Left hindlimb (tissue), 1 donor: ENCODE data around the gene ACTL6A.
"Not testable (repeated sequence)": the region's sequence is repeated elsewhere in the genome, so short reads cannot be mapped to it uniquely, and the experiment has no call there.

Source experiments
- DNase-seq: peaks from one replicate; pipeline ENCODE4 v3.0.0-alpha.2; 2018

ACTL6A gene

DNA sequence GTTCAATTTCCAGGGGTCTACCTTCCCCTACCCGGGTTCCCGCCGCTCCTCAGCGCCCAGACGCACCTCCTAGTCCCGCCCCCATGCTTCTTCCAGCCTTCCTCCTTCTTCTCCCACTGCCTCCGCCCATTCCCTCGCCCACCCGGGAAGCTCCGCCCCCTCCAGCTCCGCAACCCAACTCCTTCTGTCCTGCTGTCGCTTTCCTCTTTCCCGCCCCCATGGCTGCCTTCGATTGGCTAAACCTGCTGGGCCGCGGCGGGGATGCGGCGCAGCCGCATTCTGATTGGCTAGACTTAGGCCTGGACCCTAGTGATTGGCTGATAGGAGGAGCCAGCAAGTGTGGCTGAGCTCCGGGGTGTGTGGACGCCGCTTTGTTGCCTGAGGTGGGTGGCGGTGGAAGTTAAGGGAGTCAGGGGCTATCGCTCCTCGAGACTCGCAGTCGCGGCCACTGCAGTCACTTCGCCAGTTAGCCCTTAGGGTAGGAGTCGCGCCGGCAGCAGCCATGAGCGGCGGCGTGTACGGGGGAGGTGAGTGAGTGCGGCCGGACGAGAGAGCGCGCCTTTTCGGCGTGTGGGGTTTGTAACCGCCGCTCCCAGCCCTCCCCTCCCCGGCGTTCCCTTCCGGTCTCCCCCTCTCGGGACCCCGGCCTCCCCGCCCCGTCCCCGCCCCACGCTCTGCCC lies at the start of gene ACTL6A:
Gene ACTL6A (plus strand): TSS at position 336 of the 680 bp plus-strand sequence. CDS start 167 bp downstream, at position 503.
- peak; percentile 100 for DNase-seq

DNA sequence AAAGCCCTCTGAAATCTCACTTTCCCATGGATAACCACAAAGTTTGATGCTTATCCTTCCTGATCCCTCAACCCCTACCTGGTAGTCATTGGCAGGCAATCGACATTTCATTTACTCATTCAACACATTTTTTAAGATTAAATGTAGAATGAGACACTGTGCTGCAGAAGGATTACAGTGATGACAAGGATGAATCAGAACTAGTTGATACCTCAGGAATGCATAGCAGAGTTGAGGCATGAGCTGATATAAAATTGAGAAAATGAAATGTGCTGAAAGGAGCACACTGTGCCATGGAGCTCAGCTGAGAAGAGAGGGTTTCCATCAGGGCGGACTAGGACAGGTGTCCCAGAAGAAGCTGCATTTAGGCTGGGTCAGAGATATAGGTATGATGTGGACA lies 48.9 kb upstream of the ACTL6A start:
- DNase-seq = no peak

GRCh38 chr3:179516461-179517251 lies 46.1 kb upstream of the ACTL6A start:
- not testable (repeated sequence) for DNase-seq

DNA sequence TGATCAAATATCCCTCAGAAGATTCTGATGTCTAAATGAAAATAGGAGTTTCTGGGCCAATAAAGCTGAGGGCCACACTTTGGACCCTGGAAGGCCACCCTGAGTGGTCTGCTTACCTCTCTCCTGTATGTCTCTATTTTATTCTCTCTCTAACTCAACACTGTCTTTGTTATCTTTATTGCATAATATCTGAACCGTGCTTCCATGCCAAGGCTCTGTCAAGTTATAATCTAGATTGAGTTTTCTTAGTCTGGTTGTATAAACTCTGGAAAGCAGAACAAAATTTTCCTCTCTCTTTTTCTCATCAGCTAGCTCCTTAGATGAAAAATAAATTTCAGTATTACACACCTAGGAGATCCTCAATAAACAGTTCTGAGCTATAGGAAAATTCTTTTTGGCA lies 36.2 kb upstream of the ACTL6A start:
- DNase-seq = no peak

DNA sequence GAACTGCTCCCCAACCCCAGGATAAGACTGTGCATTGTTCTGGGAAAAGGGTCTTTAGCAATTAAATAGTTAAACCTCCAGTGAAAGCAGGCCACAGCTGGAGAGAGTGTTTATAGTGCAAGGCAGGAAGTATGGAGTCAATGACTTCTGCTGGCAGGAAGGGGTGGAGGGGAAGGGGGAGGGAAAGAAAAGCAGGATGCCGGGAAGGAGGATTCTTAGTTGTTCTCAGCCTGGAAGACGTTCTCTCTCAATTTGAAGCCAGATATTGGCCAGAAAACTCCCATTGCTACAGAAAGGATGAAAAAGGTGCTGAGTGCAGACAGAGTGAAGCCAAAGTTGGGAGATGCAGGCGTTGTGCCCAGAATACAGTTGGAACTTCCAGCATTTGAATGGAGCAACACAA lies 35.7 kb upstream of the ACTL6A start:
- peak; percentile 92 for DNase-seq

GRCh38 chr3:179528772-179529171 lies 34.0 kb upstream of the ACTL6A start:
- DNase-seq = no peak

- DNase-seq = no peak
Observed at GRCh38 chr3:179531576-179531975, 31.1 kb upstream of the ACTL6A start.

GRCh38 chr3:179533274-179533673 lies 29.5 kb upstream of the ACTL6A start:
- no peak for DNase-seq

DNA sequence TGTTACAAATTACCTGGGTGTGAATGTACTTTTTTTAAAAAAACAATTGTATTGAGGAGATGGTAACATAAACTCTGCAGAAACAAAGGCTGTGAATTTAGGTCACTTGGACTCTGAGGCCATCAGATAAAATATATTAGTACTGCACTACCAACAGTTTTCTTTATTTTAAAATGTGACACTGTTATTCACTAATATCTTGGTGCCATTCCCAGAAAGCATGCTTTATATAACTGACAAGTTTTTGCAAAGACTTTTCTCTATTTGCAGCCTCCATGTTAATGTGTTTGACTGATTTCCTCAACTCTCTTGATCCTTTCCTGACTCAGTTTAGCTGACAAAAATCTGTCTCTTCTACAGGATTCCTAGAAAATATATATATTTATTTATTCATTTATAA lies 26.5 kb upstream of the ACTL6A start:
- DNase-seq = no peak

- no peak for DNase-seq
Observed at GRCh38 chr3:179541094-179541493, 21.6 kb upstream of the ACTL6A start.

- no peak for DNase-seq
Observed at GRCh38 chr3:179541596-179541995, 21.1 kb upstream of the ACTL6A start.

GRCh38 chr3:179542375-179542774 lies 20.4 kb upstream of the ACTL6A start:
- DNase-seq = no peak

GRCh38 chr3:179544981-179545645 lies 17.6 kb upstream of the ACTL6A start:
- DNase-seq = no peak

DNA sequence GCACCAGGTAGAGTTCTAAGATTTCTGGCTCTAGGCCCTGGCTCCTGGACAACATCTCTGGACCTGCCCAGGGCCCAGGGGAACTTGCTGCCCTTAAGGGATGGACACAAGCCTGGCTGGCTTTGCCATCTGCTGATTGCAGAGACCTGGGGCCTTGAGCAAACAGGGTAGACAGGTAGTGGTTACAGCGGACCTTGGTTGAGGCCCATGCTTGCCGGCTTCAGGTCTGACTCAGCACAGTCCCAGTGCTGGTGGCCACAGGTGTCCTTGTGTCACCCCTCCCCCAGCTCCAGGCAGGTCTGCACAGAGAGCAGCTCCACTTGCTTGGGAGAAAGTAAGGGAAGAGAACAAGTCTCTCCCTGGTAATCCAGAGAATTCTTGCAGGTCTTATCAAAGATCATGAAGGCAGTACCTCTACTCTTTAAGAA lies 15.9 kb upstream of the ACTL6A start:
- DNase-seq = no peak

DNA sequence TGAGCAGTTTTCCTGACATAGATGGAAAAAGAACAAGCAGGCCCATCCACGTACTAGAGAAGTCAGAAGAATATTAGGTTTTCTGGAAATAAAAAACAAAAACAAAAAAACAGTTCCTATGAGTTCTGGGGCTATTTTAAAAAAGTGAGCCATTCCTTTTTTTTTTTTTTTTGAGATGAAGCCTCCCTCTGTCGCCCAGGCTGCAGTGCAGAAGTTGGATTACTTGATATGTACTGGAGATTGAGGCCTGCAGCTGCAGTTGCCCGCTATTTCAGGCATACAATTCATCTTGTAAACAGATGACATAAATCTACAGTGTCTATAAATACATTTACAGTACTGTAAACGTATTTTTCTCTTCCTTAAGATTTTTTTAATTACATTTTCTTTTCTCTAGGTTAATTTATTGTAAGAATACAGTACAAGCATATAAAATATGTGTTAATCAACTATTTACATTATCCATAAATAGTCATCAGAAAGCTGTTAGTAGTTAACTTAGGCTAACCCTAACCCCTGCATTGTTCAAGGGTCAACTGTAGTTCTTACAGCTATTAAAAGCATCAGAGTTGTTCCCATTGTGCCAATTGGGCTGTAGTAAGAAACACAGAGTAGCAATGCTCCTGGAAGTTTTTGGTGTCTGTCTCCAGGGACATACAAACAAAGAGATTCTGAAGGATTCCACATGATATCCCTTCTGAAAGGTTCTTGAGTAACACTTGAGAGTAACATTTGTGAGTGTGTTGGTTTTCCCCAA lies 11.2 kb upstream of the ACTL6A start:
- no peak for DNase-seq

- peak; percentile 76 for DNase-seq
Observed at GRCh38 chr3:179558742-179559364, 3.9 kb upstream of the ACTL6A start.

- DNase-seq = no peak
Observed at GRCh38 chr3:179560791-179561190, 1.9 kb upstream of the ACTL6A start.

- no peak for DNase-seq
Observed at GRCh38 chr3:179563271-179563783, 601 bp downstream of the ACTL6A start.

DNA sequence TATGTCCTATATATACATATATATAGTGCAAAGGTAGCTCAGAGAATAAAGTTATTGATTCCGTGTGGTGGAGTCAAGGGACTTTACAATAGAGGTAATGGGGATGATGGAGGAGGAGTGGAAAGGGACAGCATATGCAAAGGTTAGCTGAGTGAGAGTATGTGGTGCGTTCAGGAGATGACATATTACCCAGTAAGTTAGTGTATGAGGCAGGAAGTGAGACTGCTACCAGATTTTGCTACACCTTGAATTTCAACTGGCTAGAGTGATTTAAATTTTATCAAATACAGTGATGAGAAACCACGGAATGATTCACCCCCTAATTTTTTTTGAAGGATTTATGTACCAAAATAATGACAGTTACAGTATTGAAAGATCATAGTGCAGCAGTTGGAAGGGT lies 2.8 kb downstream of the ACTL6A start:
- DNase-seq = no peak

GRCh38 chr3:179580992-179581391 lies 18.3 kb downstream of the ACTL6A start:
- DNase-seq = no peak

DNA sequence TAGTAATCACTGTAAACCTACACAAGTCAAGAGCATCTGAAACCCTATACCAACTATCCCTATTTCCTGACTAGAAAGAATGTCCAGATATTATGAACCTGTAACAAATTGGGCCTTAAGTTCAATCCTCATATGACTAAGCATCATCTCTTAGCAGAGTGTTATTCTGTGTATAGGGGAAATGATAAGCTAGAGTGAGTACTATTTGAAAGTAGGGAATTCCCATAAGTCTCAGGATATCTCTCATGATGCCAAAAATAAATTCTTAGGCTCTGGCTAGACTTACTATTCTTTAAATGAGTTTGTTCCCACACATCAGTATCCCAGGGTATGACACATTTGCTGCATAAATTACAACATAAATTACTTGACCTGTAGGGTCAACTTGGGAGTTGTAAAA lies 26.4 kb downstream of the ACTL6A start:
- no peak for DNase-seq

DNA sequence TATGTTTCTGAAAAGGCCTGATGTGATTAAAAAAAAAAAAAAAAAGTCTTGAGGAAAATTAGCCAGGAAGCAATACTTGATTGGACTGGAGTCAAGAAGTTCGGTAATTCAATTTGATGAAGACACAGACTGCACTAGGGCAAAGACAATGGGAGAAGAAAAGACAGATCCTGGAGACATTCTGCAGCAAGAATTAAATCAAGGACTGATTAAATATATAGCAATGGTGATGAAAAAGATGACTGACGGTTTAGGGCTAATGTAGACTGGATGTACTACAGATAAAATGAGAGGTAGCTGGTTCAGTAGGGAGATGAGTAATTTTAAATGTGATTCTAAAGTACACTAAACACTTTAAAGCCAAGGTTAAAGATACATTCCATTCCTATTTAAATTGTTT lies 27.9 kb downstream of the ACTL6A start:
- DNase-seq = no peak
